HG02938 (cell line): Measurements from ENCODE around the gene WDR33.
"Not testable (repeated sequence)": the region's sequence is repeated elsewhere in the genome, so short reads cannot be mapped to it uniquely, and the experiment has no call there.

ENCODE experiments used
- ATAC-seq: cut with Tn5 transposase; IDR thresholded peaks from one replicate; pipeline ENCODE4 v1.9.1; 2021; ENCODE audit warnings: mild to moderate bottlenecking, moderate library complexity; ENCODE audit not compliant: unreplicated experiment

Gene WDR33

GRCh38 chr2:127810619-127811396, at the start of gene WDR33:
WDR33 (minus strand) TSS chr2:127811171; CDS start chr2:127770981, 40,190 bp downstream.
- ATAC-seq = peak; percentile 97

GRCh38 chr2:127860130-127860529, 49.2 kb upstream of the WDR33 start:
- ATAC-seq = no peak

- no peak for ATAC-seq
These were observed 48.7 kb upstream of the WDR33 start for GRCh38 chr2:127859712-127860085.

- ATAC-seq = peak; percentile 24
These were observed 46.4 kb upstream of the WDR33 start for GRCh38 chr2:127857265-127857808.

GRCh38 chr2:127853671-127854070, 42.7 kb upstream of the WDR33 start:
- no peak for ATAC-seq

GRCh38 chr2:127852388-127852787, 41.4 kb upstream of the WDR33 start:
- no peak for ATAC-seq

- no peak for ATAC-seq
These were observed 37.0 kb upstream of the WDR33 start for GRCh38 chr2:127847931-127848330.

GRCh38 chr2:127844973-127845372, 34.0 kb upstream of the WDR33 start:
- no peak for ATAC-seq

- ATAC-seq = no peak
These were observed 32.7 kb upstream of the WDR33 start for GRCh38 chr2:127843677-127844076.

- no peak for ATAC-seq
These were observed 30.7 kb upstream of the WDR33 start for GRCh38 chr2:127841466-127842178.

- ATAC-seq = no peak
These were observed 29.9 kb upstream of the WDR33 start for GRCh38 chr2:127840893-127841292.

GRCh38 chr2:127834951-127835350, 24.0 kb upstream of the WDR33 start:
- no peak for ATAC-seq

GRCh38 chr2:127829845-127830246, 18.9 kb upstream of the WDR33 start:
- peak; percentile 99 for ATAC-seq

- ATAC-seq = not testable (repeated sequence)
These were observed 15.7 kb upstream of the WDR33 start for GRCh38 chr2:127826708-127827107.

GRCh38 chr2:127826047-127826446, 15.1 kb upstream of the WDR33 start:
- no peak for ATAC-seq

- no peak for ATAC-seq
These were observed 9.2 kb upstream of the WDR33 start for GRCh38 chr2:127820080-127820668.

- no peak for ATAC-seq
These were observed 7.9 kb upstream of the WDR33 start for GRCh38 chr2:127818794-127819425.

- ATAC-seq = no peak
These were observed 7.3 kb upstream of the WDR33 start for GRCh38 chr2:127818241-127818640.

GRCh38 chr2:127814677-127815076, 3.7 kb upstream of the WDR33 start:
- no peak for ATAC-seq

- not testable (repeated sequence) for ATAC-seq
These were observed 1.5 kb upstream of the WDR33 start for GRCh38 chr2:127812441-127812840.
